MV-4-11 (cell line): ENCODE measurements around the gene CAPN5.
"Not testable (repeated sequence)": the region's sequence is repeated elsewhere in the genome, so short reads cannot be mapped to it uniquely, and the experiment has no call there.

Source experiments
- DNase-seq: peaks from one replicate; lab custom pipeline; 2025; lab: John Stamatoyannopoulos, UW

Gene CAPN5

DNA sequence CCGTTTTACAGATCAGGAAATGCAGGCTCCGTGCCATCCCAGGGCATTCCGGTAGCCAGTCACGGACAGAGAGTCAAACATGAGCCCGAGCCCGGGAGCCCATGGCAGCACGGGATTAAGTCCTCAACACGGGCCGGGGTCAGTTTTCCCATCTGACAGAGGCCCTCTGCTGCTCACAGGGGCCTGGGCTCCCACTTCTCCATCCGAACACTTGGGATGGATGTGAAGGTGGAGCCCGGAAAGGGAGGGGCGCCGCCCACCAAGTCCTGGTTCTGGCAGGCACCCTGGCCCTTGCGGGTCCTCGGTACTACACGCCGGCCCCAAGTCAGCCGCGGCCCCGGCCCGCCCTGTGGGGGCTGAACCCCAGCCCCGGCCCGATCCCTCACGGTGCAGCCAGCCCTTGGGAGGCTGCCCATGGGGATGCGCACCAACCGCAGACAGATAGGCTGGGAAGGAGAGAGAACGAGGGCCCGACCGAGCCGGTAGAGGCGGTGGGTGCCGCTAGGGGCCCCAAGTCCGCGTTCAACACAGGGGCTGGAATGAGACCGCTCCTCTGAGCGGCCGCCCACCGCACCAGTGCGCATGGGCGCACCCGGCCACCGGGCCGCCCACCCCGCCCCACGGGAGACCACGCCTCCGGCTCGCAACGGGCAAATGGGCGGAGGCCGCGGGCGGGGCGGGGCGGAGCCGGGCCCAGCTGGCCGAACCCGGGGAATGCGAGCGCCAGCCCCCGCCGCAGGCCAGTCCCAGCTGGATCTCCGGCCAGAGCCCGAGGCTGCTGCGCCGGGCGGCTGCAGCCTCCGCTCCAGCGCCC is at the start of gene CAPN5:
TSS of gene CAPN5 (plus strand) at position 743 of the 814 bp plus-strand sequence. CDS start 17,916 bp downstream, outside the sequence.
- DNase-seq = peak; percentile 74

DNA sequence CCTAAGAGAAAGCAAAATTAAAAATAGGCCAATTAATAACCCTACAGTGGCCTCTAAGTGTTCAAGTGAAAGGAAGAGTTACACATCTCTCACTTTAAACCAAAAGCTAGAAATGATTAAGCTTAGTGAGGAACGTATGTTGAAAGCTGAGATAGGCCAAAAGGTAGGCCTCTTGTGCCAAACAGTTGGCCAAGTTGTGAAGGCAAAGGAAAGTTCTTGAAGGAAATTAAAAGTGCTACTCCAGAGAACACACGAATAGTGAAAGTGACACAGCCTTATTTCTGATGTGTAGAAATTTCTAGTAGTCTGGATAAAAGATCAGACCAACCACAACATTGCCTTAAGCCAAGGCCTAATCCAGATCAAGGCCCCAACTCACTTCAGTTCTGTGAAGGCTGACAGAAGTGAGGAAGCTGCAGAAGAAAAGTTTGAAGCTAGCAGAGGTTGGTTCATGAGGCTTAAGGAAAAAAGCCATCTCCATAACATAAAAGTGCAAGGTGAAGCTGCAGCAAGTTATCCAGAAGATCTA is 48.3 kb upstream of the CAPN5 start:
- DNase-seq = not testable (repeated sequence)

DNA sequence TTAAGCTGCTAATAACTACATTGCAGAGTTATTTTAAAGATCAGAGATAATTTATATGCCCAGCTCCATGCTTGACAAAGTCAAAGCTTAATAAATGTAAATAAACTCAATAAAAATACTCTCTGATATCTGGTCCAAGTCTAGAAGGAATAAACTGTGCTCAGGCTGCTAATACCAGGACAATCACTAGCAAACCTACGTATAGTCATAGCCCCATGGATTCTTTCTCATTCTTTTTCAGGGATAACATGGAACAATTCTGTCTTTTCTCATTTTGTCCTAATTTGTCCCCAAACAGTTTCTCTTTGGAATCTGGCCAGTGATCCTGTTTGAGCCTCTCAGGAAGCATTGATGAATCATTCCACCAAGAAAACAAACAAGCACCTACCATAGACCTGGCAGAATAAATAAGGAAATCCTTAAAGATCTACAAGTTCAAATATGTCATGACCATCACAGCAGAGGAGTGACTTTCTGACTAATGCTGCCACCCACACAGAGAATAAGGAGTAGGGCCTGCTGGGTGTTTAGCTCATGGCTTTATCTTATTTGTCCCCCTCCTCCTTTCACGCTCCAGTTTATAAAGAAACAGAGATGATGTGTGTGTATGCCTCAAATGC is 46.7 kb upstream of the CAPN5 start:
- DNase-seq = no peak

DNA sequence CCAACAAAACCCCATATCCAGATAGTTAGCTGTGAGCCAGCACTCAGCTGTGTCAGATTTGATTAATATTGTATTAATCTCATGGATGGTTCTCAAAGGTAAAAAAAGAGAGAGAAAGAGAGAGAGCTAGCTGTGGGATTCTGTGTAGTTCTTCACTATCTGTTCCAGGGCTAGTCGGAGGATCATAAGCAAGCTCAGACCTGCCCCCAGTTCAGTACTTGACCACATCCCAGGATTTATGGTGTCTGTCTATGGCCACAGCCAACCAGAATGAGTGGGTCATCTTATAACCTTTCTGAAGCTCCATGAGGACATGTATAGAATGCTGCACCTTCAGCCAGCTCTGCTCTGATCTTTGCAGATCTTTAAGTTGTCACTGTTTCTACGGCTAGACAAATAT is 46.0 kb upstream of the CAPN5 start:
- DNase-seq = no peak

DNA sequence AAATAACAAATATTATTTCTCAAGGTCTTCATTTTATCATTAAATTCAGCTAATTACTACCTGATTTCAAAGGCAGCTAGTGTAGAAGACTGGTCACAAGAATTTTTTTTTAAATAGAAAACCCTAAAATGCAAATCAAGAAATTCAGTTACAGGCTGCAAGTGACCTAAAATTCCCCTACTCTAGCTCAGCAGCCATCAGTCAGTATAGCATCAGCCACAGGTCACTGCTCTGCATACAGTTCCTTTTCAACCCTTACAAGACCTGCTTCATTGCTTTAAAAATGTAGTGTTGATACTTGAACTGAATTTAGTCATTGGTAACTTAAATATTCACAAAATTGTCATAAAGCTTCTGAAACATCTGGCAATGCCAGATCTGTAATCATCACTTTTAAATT is 42.0 kb upstream of the CAPN5 start:
- no peak for DNase-seq

DNA sequence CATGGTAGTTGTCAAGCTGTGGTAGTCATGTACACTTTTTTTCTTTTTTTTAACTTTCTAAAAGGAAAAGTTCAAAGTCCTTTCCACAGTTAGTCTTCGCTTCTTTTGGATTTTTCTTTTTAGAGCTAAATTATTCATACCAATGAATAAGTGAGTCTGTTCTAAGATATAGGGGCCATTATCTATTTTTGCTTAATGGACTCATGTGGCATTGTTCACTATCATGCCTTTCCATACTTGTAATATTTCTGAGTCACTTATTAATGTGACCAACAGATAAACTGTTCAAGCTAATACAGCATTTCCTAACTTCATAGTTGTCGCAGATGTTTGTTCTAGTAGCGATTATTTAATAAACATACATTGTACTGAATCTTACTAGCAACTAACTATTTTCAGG is 40.5 kb upstream of the CAPN5 start:
- DNase-seq = no peak

DNA sequence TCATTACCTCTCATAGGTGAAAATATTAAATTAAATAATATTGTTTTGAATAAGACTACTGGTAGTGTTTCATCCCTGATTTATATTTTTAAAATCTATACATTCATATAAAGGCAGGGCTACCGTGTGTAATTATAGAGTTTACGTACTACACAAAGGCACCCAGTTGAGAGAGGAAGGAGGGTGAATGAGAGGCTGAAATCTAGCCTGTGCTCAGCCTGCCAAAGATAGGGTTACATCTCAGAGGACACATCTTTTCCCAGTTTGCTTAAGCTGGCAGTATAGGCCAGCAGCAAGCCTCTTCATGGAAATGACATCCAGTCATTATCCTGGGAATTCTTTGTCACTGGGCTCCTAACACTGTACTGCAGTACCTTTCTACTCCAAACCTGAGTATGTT is 40.0 kb upstream of the CAPN5 start:
- no peak for DNase-seq

DNA sequence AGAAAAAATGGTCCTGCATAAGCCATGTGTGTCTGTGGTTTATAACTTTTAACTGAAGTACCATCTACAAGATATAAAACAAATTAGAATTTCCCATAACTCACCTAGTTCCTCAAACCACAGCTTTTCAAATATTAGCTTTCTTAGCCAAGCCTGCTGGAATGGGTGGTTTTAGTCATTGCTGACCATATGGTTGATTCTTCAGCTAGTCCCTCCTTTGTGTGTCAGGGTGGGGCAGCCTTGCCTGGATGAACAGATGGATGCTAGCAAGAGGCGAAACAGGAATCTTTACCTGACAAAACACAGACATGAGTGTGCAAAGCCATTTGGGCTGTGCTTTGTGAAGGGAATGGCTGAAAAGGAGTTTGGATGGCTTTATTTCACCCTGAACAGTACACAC is 39.5 kb upstream of the CAPN5 start:
- DNase-seq = no peak

DNA sequence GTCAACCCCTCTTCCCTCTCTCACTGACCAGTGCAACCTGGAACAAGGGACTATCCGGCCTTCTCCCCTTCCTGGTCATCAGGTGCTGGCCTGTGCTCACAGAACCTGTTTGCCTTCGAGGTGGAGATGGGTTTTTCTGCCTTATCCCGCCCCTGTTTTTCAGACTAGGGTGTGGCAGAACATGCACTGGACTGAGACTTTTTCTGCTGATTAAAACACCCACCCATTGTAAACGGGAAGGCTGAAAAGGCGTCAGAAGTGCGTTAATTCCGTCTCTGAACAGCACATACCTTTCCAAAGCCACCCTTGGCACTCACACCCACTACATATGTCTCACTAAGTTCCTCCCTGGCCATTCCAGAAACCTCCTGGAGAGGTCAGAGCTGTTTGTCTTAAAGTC is 36.9 kb upstream of the CAPN5 start:
- no peak for DNase-seq

DNA sequence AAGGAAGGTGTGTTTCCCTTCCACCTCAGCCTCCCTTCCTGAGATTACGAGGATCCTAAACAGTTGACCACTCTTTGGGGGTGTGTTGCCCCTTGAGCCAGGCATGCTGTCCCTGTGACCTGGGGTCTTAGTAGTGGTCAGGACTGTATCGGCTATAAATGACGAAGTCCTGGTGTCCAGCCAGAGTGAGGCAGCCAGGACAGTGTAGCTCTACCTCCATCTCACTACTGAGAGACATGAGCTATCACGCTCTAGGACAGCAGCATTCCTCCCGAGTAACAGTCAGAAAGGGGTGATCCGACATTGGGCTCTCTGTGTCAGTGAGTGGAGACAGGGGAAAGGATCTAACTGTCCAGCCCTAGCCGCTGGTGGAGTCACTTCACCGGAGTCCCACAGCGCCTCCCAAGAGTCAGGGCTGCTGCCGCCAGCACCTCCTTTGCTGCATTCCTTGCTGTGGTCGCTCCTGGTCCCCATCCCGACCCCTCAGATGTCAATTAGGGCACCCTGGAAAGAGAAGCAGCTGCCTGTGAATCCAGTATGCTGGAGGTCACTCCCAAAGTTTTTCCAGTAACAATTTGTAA is 35.8 kb upstream of the CAPN5 start:
- DNase-seq = no peak

DNA sequence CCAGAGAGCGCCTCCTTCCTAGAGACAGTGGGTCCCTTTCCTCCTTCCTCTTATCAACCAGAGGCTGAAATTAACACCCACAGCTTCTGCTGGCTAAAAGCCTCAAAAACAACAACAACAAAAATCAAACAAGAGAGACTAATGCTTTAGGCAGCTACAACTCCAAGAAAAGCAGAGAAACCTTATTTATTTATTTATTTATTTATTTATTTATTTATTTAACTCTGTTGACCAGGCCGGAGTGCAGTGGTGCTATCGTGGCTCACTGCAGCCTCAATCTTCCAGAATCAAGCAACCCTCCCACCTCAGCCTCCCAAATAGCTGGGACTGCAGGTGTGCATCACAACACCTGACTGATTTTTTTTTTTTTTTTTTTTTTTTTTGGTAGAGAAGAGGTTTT is 35.2 kb upstream of the CAPN5 start:
- no peak for DNase-seq

DNA sequence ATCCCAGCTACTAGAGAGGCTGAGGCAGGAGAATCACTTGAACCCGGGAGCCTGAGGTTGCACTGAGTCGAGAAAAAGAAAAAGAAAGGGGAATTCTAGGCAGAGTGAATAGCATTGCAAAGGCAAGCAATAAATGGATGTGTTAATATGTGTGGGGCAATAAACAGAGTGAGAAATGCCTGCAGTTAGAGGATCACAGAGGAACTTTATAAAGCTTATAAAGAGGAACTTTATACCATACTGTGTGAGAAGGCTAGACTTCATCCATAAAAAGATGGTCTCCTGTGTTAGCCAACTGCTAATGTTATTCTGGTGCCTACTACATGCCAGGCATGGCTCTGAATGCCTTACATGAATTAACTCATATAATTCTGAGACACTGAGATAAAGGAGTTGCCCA is 31.7 kb upstream of the CAPN5 start:
- peak; percentile 49 for DNase-seq

DNA sequence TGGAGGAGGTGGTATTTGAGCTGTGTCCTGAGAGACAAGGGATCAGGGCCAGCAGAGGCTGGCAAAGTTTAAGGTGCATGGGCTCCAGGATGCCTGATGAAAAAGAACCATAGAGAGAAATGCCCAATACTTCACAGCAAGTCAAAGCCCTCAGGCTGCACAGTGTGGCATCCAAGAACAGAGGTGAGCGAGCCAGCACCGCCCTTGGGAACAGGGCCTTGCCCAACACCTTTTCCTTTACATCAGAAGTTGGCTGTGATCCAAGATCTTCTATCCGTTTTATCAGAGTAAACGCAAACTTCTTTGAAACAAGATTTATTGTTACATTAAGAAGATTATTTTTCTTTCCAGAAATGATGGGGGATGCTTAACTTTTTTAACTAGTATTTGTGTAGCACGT is 31.2 kb upstream of the CAPN5 start:
- DNase-seq = no peak

DNA sequence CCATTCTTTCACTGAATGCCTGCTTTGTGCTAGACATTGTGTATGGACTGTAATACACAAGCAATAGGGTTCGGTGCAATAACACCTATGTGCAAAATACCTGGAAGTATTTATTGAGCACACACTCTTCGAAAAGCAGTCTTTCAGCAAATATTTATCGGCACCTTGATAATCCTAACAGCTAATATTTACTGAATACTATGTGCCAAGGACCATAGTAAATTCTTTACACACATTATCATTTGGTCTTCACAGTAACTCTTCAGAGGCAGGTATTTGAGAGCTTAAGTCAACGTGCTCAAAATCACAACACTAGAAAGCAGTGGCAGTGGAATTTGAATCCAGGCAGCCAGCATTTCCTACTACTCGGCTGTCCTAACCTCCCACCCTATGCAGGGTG is 30.4 kb upstream of the CAPN5 start:
- no peak for DNase-seq

DNA sequence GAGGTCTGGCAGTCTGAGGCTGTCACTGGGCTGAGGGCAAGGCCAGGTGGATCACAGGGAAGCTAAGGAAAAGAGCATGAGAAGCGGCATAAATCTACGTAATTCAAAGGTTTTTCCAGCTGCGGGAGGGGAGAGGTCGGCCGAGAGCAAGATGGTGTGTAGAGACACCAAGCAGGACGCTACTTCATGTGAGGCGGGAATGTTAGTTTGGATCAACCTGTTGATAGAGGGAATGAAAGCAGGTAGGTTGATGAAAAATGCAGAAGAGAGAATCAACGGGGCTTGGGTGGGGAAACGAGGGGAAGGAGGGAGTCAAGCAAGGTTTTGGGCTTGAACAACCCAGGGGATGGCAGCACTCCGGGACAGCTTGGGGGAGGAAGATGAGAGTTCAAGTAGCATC is 29.7 kb upstream of the CAPN5 start:
- DNase-seq = no peak

DNA sequence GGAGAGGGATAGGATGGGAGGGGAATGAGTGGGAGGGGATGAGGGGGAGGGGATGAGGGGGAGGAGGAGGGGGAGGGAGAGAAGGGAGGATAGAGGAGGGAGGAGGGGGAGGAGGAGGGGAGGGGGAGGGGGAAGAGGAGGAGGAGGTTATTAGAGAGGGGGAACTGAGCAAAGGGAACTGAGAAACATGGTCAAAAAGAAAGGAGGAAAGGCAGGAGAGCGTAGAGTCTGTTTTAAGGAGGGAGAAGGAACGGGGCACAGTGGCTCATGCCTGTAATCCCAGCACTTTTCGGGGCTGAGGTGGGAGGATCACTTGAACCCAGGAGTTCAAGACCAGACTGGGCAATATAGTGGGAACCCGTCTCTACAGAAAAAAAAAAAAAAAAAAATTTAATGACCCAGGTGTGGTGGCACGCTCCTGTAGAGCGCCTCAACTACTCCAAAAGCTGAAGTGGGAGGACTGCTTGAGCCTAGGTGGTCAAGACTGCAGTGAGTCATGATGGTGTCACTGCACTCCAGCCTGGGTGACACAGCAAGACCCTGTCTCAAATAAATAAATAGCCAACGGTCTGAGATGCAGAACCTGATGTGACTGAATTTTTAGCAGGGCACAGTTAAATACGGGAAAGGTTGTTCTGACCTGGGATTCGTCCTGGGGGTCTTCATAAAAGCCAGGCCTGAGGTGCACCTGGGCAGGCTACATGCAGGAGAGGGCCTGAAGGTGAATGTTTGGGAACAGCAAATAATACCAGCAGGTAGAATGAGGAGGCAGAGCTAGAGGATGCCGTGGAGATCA is 28.5 kb upstream of the CAPN5 start:
- DNase-seq = peak; percentile 64

DNA sequence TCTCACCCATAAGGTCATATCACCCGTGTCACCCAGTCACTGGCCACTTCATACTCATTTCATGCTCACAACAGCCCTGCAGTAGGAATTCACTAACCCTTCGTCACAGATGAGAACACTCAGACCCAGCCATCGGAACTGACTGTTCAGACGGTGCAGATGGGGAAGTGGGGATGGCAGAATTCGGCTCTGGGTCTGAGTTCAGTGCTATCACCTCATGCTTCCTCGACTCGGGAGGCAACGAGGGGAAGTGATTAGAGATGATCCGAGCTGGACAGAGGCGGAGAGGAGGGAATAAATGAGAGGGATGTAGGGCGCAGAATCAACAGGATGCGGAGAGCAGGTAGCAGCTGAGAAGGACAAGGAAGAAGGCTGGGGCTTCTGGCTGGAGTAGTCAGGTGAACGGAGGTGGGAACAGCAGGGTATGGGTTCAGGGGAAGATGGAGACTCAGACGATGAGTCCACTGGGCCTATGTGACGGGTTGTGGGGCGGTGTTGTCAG is 27.9 kb upstream of the CAPN5 start:
- peak; percentile 45 for DNase-seq

DNA sequence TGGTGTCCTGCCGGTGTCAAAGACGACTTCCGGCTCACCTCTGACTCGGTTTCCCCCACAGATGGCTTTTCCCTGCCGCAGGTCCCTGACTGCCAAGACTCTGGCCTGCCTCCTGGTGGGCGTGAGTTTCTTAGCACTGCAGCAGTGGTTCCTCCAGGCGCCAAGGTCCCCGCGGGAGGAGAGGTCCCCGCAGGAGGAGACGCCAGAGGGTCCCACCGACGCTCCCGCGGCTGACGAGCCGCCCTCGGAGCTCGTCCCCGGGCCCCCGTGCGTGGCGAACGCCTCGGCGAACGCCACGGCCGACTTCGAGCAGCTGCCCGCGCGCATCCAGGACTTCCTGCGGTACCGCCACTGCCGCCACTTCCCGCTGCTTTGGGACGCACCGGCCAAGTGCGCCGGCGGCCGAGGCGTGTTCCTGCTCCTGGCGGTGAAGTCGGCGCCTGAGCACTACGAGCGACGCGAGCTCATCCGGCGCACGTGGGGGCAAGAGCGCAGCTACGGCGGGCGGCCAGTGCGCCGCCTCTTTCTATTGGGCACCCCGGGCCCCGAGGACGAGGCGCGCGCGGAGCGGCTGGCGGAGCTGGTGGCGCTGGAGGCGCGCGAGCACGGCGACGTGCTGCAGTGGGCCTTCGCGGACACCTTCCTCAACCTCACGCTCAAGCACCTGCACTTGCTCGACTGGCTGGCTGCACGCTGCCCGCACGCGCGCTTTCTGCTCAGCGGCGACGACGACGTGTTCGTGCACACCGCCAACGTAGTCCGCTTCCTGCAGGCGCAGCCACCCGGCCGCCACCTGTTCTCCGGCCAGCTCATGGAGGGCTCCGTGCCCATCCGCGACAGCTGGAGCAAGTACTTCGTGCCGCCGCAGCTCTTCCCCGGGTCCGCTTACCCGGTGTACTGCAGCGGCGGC is 27.0 kb upstream of the CAPN5 start:
- no peak for DNase-seq

DNA sequence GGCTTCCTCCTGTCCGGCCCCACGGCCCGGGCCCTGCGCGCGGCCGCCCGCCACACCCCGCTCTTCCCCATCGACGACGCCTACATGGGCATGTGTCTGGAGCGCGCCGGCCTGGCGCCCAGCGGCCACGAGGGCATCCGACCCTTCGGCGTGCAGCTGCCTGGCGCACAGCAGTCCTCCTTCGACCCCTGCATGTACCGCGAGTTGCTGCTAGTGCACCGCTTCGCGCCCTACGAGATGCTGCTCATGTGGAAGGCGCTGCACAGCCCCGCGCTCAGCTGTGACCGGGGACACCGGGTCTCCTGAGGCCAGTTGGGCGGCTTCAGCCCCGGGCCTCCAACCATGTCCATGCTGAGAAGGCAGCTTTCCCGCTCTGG is 26.4 kb upstream of the CAPN5 start:
- no peak for DNase-seq

DNA sequence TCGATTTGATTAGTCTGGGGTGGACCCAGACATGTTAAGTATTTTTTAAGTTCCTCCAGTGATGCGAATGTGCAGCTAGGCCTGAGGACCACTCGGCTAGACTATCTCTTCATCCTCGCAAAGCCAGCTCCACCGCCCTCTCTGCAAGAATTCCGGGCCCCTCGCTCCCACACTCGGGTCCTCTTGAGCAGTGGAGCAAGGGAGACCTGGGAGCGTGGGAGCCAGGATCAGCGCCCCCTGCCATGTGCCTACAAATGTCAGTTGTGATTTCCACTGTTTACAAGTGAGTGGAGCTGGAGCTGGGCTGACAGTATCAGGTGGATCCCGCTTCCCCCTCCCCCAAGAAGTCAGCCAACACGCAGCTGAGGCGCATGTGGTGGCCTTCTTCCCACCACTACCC is 25.9 kb upstream of the CAPN5 start:
- no peak for DNase-seq

DNA sequence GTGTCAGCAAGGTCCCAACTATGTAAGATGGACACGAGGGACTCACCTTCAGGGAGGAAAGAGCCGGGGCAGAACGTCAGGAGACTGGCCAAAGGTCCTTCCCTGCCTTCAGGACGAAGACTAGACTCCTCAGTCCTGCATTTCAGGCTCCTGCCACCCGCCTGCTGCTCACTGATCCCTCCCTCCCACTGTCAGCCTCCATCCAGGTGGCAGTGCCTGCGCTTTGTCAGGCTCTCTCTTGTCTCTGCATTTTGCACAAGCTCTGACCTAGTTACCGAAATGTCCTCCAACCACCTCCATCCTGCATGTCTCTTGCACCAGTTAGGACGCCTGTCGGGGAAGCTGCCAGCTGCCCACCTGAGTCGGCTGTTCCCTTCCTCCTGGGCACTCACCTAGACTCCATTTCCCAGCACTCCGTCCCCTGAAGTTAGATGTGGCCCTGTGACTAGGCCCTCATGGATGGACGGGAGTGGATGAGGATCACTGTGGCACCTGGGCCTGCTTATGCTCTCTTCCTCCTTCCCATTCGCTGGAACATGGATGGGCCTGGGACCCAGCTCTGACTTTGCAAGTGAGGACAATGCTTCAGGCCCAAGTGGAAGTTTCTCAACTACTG is 24.6 kb upstream of the CAPN5 start:
- no peak for DNase-seq
